ENCODE results near the gene GPHN.

GPHN gene

GRCh38 chr14:67221982-67222328, 714.0 kb downstream of the GPHN start:
- H3K9me3 Mint-ChIP-seq: no peaks in the 10 kb centered on the region
- peak overlapping the region in 1 of 2 donors; percentile 68 for H3K27ac Mint-ChIP-seq
- H3K27me3 Mint-ChIP-seq: peaks cover 13% of the 10 kb centered on the region
- no peaks in the 10 kb centered on the region for H3K4me1 Mint-ChIP-seq
- no peak for DNase-seq
- H3K4me3 Mint-ChIP-seq: no peak overlapping the region
- no peak for ATAC-seq

- Mint-ChIP-seq H3K9me3 (no peaks in the 10 kb centered on the region), H3K27ac (peak overlapping the region in 1 of 2 donors; percentile 37), H3K4me1 (no peaks in the 10 kb centered on the region), H3K27me3 (peaks cover 13% of the 10 kb centered on the region), H3K4me3 (no peak overlapping the region)
- DNase-seq (no peak), ATAC-seq (no peak)
Observed at GRCh38 chr14:67225523-67225922, 717.6 kb downstream of the GPHN start.

GRCh38 chr14:67228325-67228984, 720.5 kb downstream of the GPHN start:
- no peak for ATAC-seq
- H3K4me1 Mint-ChIP-seq: no peaks in the 10 kb centered on the region
- H3K27ac Mint-ChIP-seq: no peak overlapping the region
- H3K4me3 Mint-ChIP-seq: no peak overlapping the region
- no peaks in the 10 kb centered on the region for H3K9me3 Mint-ChIP-seq
- DNase-seq: no peak
- H3K27me3 Mint-ChIP-seq: peaks cover 13% of the 10 kb centered on the region

Data from stimulated activated naive CD8-positive, alpha-beta T cell treated with anti-CD3 and anti-CD28 coated beads, Interleukin-15, amount 100 ng/mL, for 72 hours (primary cell).